Testis (tissue), 2 donors: ENCODE data around the gene SYNGR3.

Experiments
- CTCF ChIP-seq, 3 experiments: fragments of 450-650 bp in 2 of 3; fragments of 200-600 bp in 1 of 3; sonication (generic) in 1 of 3; IDR thresholded peaks; one replicate each; pipeline ENCODE4 v1.5.1; 2016 to 2019; ENCODE audit warnings: antibody characterized with exemption in 3 of 3, mild to moderate bottlenecking in 2 of 3, moderate library complexity in 1 of 3
- POLR2A ChIP-seq: fragments of 450-650 bp; IDR thresholded peaks from one replicate; pipeline ENCODE4 v1.6.1; 2017; ENCODE audit warnings: antibody characterized with exemption, mild to moderate bottlenecking, moderate library complexity

- TF ChIP-seq CTCF (IDR thresholded peaks at IDR 0.05) (no peak), POLR2A (no peak)
Observed at GRCh38 chr16:2005646-2006045, 15.9 kb downstream of the SYNGR3 start.
